ENCODE measurements around the gene RBFOX1.

Gene RBFOX1

GRCh38 chr16:7335991-7336634, 3.5 kb downstream of the RBFOX1 start:
- no peak for DNase-seq

GRCh38 chr16:7336742-7337141, 4.1 kb downstream of the RBFOX1 start:
- no peak for DNase-seq

- DNase-seq = no peak
These were observed 6.2 kb downstream of the RBFOX1 start for GRCh38 chr16:7338826-7339225.

GRCh38 chr16:7339700-7340099, 7.1 kb downstream of the RBFOX1 start:
- DNase-seq = no peak

GRCh38 chr16:7340938-7341337, 8.3 kb downstream of the RBFOX1 start:
- DNase-seq = no peak

- DNase-seq = no peak
These were observed 10.0 kb downstream of the RBFOX1 start for GRCh38 chr16:7342598-7342997.

GRCh38 chr16:7343243-7343642, 10.6 kb downstream of the RBFOX1 start:
- no peak for DNase-seq

GRCh38 chr16:7344830-7345780, 12.5 kb downstream of the RBFOX1 start:
- no peak for DNase-seq

- DNase-seq = no peak
These were observed 18.2 kb downstream of the RBFOX1 start for GRCh38 chr16:7350806-7351205.

GRCh38 chr16:7351610-7352510, 19.2 kb downstream of the RBFOX1 start:
- no peak for DNase-seq

GRCh38 chr16:7355758-7356157, 23.1 kb downstream of the RBFOX1 start:
- DNase-seq = no peak

GRCh38 chr16:7361416-7362129, 28.9 kb downstream of the RBFOX1 start:
- no peak for DNase-seq

GRCh38 chr16:7362231-7362630, 29.6 kb downstream of the RBFOX1 start:
- DNase-seq = no peak

- no peak for DNase-seq
These were observed 31.1 kb downstream of the RBFOX1 start for GRCh38 chr16:7363422-7364417.

GRCh38 chr16:7366041-7366440, 33.4 kb downstream of the RBFOX1 start:
- no peak for DNase-seq

- no peak for DNase-seq
These were observed 34.6 kb downstream of the RBFOX1 start for GRCh38 chr16:7366993-7367880.

- no peak for DNase-seq
These were observed 36.6 kb downstream of the RBFOX1 start for GRCh38 chr16:7369204-7369603.

- no peak for DNase-seq
These were observed 39.5 kb downstream of the RBFOX1 start for GRCh38 chr16:7372095-7372494.

GRCh38 chr16:7373776-7374175, 41.1 kb downstream of the RBFOX1 start:
- DNase-seq = no peak

- DNase-seq = no peak
These were observed 42.0 kb downstream of the RBFOX1 start for GRCh38 chr16:7374614-7375174.

All from hematopoietic multipotent progenitor cell treated with erythropoietin and hydrocortisone succinate and interleukin-3 and kit ligand, for 8 days (in vitro differentiated cells).